H1 (cell line): Measurements from ENCODE around the gene ENPP1. TPM values are rescaled to one million over a fixed set of nuclear protein-coding genes. Genes with fewer than 3 reads are reported as not detected.

Experiments
- CTCF ChIA-PET: fragments of 300-600 bp; sonication (Branson Sonifier 250); formaldehyde crosslinking; loops from one replicate; lab custom pipeline; 2021; ENCODE audit not compliant: partially characterized antibody; lab: Charles Lee
- POLR2A ChIA-PET: fragments of 300-600 bp; sonication (Branson Sonifier 250); formaldehyde crosslinking; loops from one replicate; lab custom pipeline; 2021; ENCODE audit warnings: inconsistent platforms; ENCODE audit not compliant: partially characterized antibody; lab: Charles Lee
- DNase-seq, 2 experiments: peaks; one replicate each; pipeline versions ENCODE4 v3.0.0 to v3.0.0-alpha.2; 2010 to 2022; ENCODE audit warnings: low spot score in 2 of 2, low read depth in 1 of 2, mixed read lengths in 1 of 2
- FAIRE-seq: peaks from 2 replicates; lab custom pipeline; 2011; peaks lifted over from hg19 to GRCh38; lab: Jason Lieb, UNC
- H2AFZ ChIP-seq: 2 replicates; pipeline ENCODE4 v1.8.1; 2012; ENCODE audit warnings: low read length, inconsistent platforms
- H2AK5ac ChIP-seq: 2 replicates; pipeline ENCODE4 v1.6.1; 2013; ENCODE audit warnings: low read depth, low read length
- H2BK120ac ChIP-seq: replicated peaks from 2 replicates; pipeline ENCODE3; 2013; ENCODE audit warnings: low read depth, low read length, inconsistent platforms
- H2BK12ac ChIP-seq: 2 replicates; pipeline ENCODE4 v1.6.1; 2013; ENCODE audit warnings: low read depth, low read length
- H2BK15ac ChIP-seq: 2 replicates; pipeline ENCODE4 v1.6.1; 2013; ENCODE audit warnings: low read length
- H2BK20ac ChIP-seq: 2 replicates; pipeline ENCODE4 v1.6.1; 2013; ENCODE audit warnings: low read length
- H2BK5ac ChIP-seq: 2 replicates; pipeline ENCODE4 v1.6.1; 2013; ENCODE audit warnings: low read depth, low read length
- H3K14ac ChIP-seq: 2 replicates; pipeline ENCODE4 v1.6.1; 2013; ENCODE audit warnings: inconsistent platforms; ENCODE audit not compliant: insufficient read length
- H3K18ac ChIP-seq: 2 replicates; pipeline ENCODE4 v1.6.1; 2013; ENCODE audit warnings: low read length; ENCODE audit errors: extremely low read depth
- H3K23ac ChIP-seq: 2 replicates; pipeline ENCODE4 v1.6.1; 2013; ENCODE audit warnings: inconsistent platforms; ENCODE audit not compliant: insufficient read length
- H3K23me2 ChIP-seq: 2 replicates; pipeline ENCODE4 v1.6.1; 2013; ENCODE audit warnings: low read depth, low read length
- H3K27ac ChIP-seq: 2 replicates; pipeline ENCODE4 v1.6.1; 2011; ENCODE audit warnings: low read depth, low read length, inconsistent platforms
- H3K27me3 ChIP-seq, 4 experiments: replicated peaks in 1 of 4; 1 replicate in 1 of 4; 2 replicates in 3 of 4; pipeline versions ENCODE4 v1.6.1 to v1.8.1; 2011 to 2013; ENCODE audit warnings: low read length in 3 of 4, mild to moderate bottlenecking in 3 of 4, inconsistent platforms in 2 of 4, mixed read lengths in 2 of 4, moderate library complexity in 1 of 4; ENCODE audit not compliant: control insufficient read depth in 3 of 4, insufficient read depth in 3 of 4; ENCODE audit errors: extremely low read depth in 1 of 4
- H3K36me3 ChIP-seq, 4 experiments: 2 replicates each; pipeline versions ENCODE4 v1.6.1 to v1.8.1; 2011 to 2013; ENCODE audit warnings: mild to moderate bottlenecking in 4 of 4, low read length in 3 of 4, moderate library complexity in 2 of 4, control low read depth in 1 of 4, inconsistent platforms in 1 of 4; ENCODE audit not compliant: insufficient read depth in 4 of 4, control insufficient read depth in 2 of 4
- H3K4ac ChIP-seq: replicated peaks from 2 replicates; pipeline ENCODE3; 2013; ENCODE audit warnings: low read length, low read depth, mixed read lengths, inconsistent platforms; ENCODE audit not compliant: insufficient read length
- H3K4me1 ChIP-seq, 4 experiments: replicated peaks in 1 of 4; 1 replicate in 1 of 4; 2 replicates in 3 of 4; pipeline versions ENCODE4 v1.6.1 to v1.8.1; 2011 to 2013; ENCODE audit warnings: low read length in 3 of 4, inconsistent platforms in 2 of 4, mixed read lengths in 1 of 4; ENCODE audit not compliant: insufficient read depth in 4 of 4, control insufficient read depth in 3 of 4
- H3K4me2 ChIP-seq, 2 experiments: 2 replicates each; pipeline versions ENCODE4 v1.6.1 to v1.8.1; 2011 to 2013; ENCODE audit warnings: low read depth in 2 of 2, low read length in 2 of 2, control low read depth in 1 of 2, inconsistent platforms in 1 of 2, mild to moderate bottlenecking in 1 of 2; ENCODE audit not compliant: insufficient read depth in 1 of 2
- H3K4me3 ChIP-seq, 4 experiments: fragments of 200-600, 300-600 bp in 1 of 4; sonication (generic), shearing (Covaris generic), sonication (Bioruptor Twin) in 1 of 4; 2 replicates each; pipeline versions ENCODE4 v1.5.1 to v1.8.1; 2011 to 2016; ENCODE audit warnings: low read length in 4 of 4, low read depth in 3 of 4, control low read depth in 2 of 4, inconsistent platforms in 2 of 4, mild to moderate bottlenecking in 2 of 4, mixed read lengths in 1 of 4, moderate library complexity in 1 of 4; ENCODE audit not compliant: insufficient read depth in 2 of 4; ENCODE audit errors: extremely low read depth in 1 of 4
- H3K56ac ChIP-seq: replicated peaks from 2 replicates; pipeline ENCODE3; 2013; ENCODE audit warnings: low read depth, mild to moderate bottlenecking, mixed read lengths, low read length, inconsistent platforms; ENCODE audit not compliant: insufficient read length
- H3K79me1 ChIP-seq: 2 replicates; pipeline ENCODE4 v1.6.1; 2013; ENCODE audit warnings: low read depth, low read length, control low read depth
- H3K79me2 ChIP-seq, 2 experiments: 2 replicates each; pipeline versions ENCODE4 v1.6.1 to v1.8.1; 2012 to 2013; ENCODE audit warnings: low read length in 2 of 2, mild to moderate bottlenecking in 2 of 2, inconsistent platforms in 1 of 2; ENCODE audit not compliant: insufficient read depth in 2 of 2, control insufficient read depth in 1 of 2
- H3K9ac ChIP-seq, 4 experiments: replicated peaks in 1 of 4; 1 replicate in 1 of 4; 2 replicates in 3 of 4; pipeline versions ENCODE4 v1.6.1 to v1.8.1; 2011 to 2013; ENCODE audit warnings: low read depth in 3 of 4, low read length in 3 of 4, control low read depth in 2 of 4, mild to moderate bottlenecking in 2 of 4, moderate library complexity in 2 of 4, inconsistent platforms in 1 of 4; ENCODE audit errors: extremely low read depth in 1 of 4
- H3K9me3 ChIP-seq, 2 experiments: 2 replicates each; pipeline versions ENCODE4 v1.6.1 to v1.8.1; 2012 to 2013; ENCODE audit warnings: mild to moderate bottlenecking in 2 of 2, moderate library complexity in 2 of 2, control low read depth in 1 of 2, inconsistent platforms in 1 of 2, low read depth in 1 of 2, low read length in 1 of 2, mixed read lengths in 1 of 2; ENCODE audit not compliant: insufficient read depth in 2 of 2
- H4K20me1 ChIP-seq, 2 experiments: replicated peaks in 1 of 2; 2 replicates each; pipeline versions ENCODE3 to v1.8.1; 2011 to 2013; ENCODE audit warnings: inconsistent platforms in 2 of 2, low read length in 2 of 2, mild to moderate bottlenecking in 1 of 2; ENCODE audit not compliant: insufficient read depth in 2 of 2, control insufficient read depth in 1 of 2
- H4K5ac ChIP-seq: 2 replicates; pipeline ENCODE4 v1.6.1; 2013; ENCODE audit warnings: low read length, low read depth, mixed read lengths, inconsistent platforms; ENCODE audit not compliant: insufficient read length
- H4K8ac ChIP-seq: 2 replicates; pipeline ENCODE4 v1.8.0; 2013; ENCODE audit warnings: mild to moderate bottlenecking, moderate library complexity, low read length, inconsistent platforms; ENCODE audit not compliant: insufficient read depth; ENCODE audit errors: extremely low read depth
- H4K91ac ChIP-seq: replicated peaks from 2 replicates; pipeline ENCODE3; 2013; ENCODE audit warnings: low read length, mixed read lengths, inconsistent platforms; ENCODE audit not compliant: insufficient read length
- BCL11A ChIP-seq, 2 experiments: IDR thresholded peaks; one replicate each; pipeline ENCODE4 v1.6.1; 2011; ENCODE audit warnings: low read depth in 2 of 2, low read length in 2 of 2, mild to moderate bottlenecking in 2 of 2
- EGR1 ChIP-seq: IDR thresholded peaks from 2 replicates; pipeline ENCODE4 v1.6.1; 2011; ENCODE audit warnings: low read depth, low read length, borderline replicate concordance
- KDM5A ChIP-seq: fragments of 200-600 bp; IDR thresholded peaks from 2 replicates; pipeline ENCODE4 v1.7.1; 2012; ENCODE audit warnings: mild to moderate bottlenecking, low read length, inconsistent platforms, mixed read lengths
- NRF1 ChIP-seq: IDR thresholded peaks from 2 replicates; pipeline ENCODE4 v1.6.1; 2011; ENCODE audit warnings: mild to moderate bottlenecking, low read depth, low read length, improper control_type of control experiment
- TEAD4 ChIP-seq: IDR thresholded peaks from 2 replicates; pipeline ENCODE4 v1.6.1; 2012; ENCODE audit warnings: low read depth, low read length, inconsistent platforms, mixed read lengths
- WGBS, 2 experiments: shearing (Covaris generic) in 1 of 2; methylation state at CpG; one replicate each; pipeline versions ENCODE4 v1.1.6 to v1.1.7; 2013 to 2015; ENCODE audit warnings: low lambda C conversion rate in 2 of 2, mixed read lengths in 2 of 2, inconsistent platforms in 1 of 2, low coverage in 1 of 2, missing lambda C conversion rate in 1 of 2; ENCODE audit not compliant: insufficient replicate concordance in 2 of 2, insufficient coverage in 1 of 2, insufficient read length in 1 of 2; ENCODE audit errors: extremely low coverage in 1 of 2, missing lambda C conversion rate in 1 of 2; 5-methylcytosine and 5-hydroxymethylcytosine counted together
- polyA plus RNA-seq, 7 experiments: library from polyadenylated mRNA; depleted of rRNA in 3 of 7; stranded (reverse) in 5 of 7; unstranded in 2 of 7; fragments of >200 nt in 5 of 7; fragments of 200-250 nt in 2 of 7; gene quantifications; 1 replicate in 5 of 7; 2 replicates in 1 of 7; 4 replicates in 1 of 7; pipeline versions ENCODE4 v1.2.1 to v1.2.3, GENCODE V29; 2011 to 2013; ENCODE audit warnings: missing spikeins in 2 of 7, mixed read lengths in 2 of 7
- total RNA-seq: library from RNA; stranded (reverse); fragmentation: NEBNext Ultra II Directional; extraction: Animal tissue kit (Norgen Biotek cat#: 25700); gene quantifications from 2 replicates; pipeline ENCODE4 v1.2.1, GENCODE V29; 2021
- TF ChIP-seq, protein P1 (sequence below): IDR thresholded peaks from 2 replicates; pipeline ENCODE4 v1.6.1; 2012; ENCODE audit warnings: low read length, inconsistent platforms

The ENPP1 gene
- total and polyA plus RNA-seq, 2 of the 8 experiments (the other 6 are each of a cell fraction or from before 2014, with no cell fraction given) = 10.1 to 39.1 TPM

DNA sequence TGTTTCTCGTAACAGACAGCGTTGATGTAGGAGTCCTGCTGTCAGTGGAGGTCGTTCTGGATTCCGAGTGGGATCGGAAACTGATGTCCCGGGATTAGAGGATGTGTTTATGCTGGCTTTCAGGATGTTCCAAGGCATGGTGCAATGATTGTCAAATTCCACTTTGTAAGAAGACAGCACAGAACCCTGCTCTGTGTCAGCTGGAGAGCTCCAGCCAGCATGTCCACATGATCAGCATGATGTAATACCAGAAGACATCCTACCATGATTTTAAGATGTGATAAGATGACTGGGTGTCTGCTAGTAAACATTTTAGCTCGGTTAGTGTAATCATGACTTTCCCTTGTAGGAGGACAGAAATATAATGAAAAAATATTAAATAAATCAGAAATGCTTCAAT, 20.3 kb downstream of the ENPP1 start:
- H3K4ac ChIP-seq = no peak overlapping the region
- no peak for FAIRE-seq
- no peaks in the 10 kb centered on the region for H3K9me3 ChIP-seq
- no peak overlapping the region for H3K18ac ChIP-seq
- no peaks in the 10 kb centered on the region for H3K4me1 ChIP-seq
- no peaks in the 10 kb centered on the region for H3K23me2 ChIP-seq
- H2BK120ac ChIP-seq = no peak overlapping the region
- H4K91ac ChIP-seq = no peak overlapping the region
- H3K79me2 ChIP-seq = peaks cover 0 to 4% of the 10 kb centered on the region in 2 experiments; a peak in 2 of 4 replicates
- no peak overlapping the region for H3K56ac ChIP-seq
- TF ChIP-seq EGR1 (no peak), TEAD4 (no peak), BCL11A (IDR thresholded peaks at IDR 0.05; ENCODE audit: low read depth in 2 of 2, low read length in 2 of 2) (no peak), KDM5A (no peak), NRF1 (no peak)
- TF ChIP-seq, protein P1, sequence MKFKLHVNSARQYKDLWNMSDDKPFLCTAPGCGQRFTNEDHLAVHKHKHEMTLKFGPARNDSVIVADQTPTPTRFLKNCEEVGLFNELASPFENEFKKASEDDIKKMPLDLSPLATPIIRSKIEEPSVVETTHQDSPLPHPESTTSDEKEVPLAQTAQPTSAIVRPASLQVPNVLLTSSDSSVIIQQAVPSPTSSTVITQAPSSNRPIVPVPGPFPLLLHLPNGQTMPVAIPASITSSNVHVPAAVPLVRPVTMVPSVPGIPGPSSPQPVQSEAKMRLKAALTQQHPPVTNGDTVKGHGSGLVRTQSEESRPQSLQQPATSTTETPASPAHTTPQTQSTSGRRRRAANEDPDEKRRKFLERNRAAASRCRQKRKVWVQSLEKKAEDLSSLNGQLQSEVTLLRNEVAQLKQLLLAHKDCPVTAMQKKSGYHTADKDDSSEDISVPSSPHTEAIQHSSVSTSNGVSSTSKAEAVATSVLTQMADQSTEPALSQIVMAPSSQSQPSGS = no peak
- DNase-seq = no peak
- no peak overlapping the region for H3K23ac ChIP-seq
- H2AK5ac ChIP-seq = no peak overlapping the region
- H2BK20ac ChIP-seq = no peak overlapping the region
- no peak overlapping the region for H3K14ac ChIP-seq
- no peak overlapping the region for H3K27ac ChIP-seq
- H2AFZ ChIP-seq = no peak overlapping the region
- ChIA-PET POLR2A (no interaction called here), CTCF (no interaction called here)
- 95% methylated on average over 7 of the region's 7 CpGs; no CpG with 5 or more reads in 1 of the 2 experiments for WGBS, 2 experiments
- H4K20me1 ChIP-seq = peaks cover 0 to 4% of the 10 kb centered on the region in 2 experiments
- H2BK5ac ChIP-seq = no peak overlapping the region
- no peak overlapping the region for H3K4me3 ChIP-seq
- no peak overlapping the region for H2BK15ac ChIP-seq
- no peak overlapping the region for H4K5ac ChIP-seq
- no peak overlapping the region for H3K9ac ChIP-seq
- peaks cover 0 to 2% (median 0%) of the 10 kb centered on the region in 4 experiments; a peak in 1 of 8 replicates for H3K36me3 ChIP-seq
- no peaks in the 10 kb centered on the region for H3K27me3 ChIP-seq
- no peak overlapping the region for H3K4me2 ChIP-seq
- peaks cover 4% of the 10 kb centered on the region; the same call in 1 of the 2 replicates for H3K79me1 ChIP-seq
- H4K8ac ChIP-seq = no peak overlapping the region
- no peak overlapping the region for H2BK12ac ChIP-seq
